BE2C (cell line): Measurements from ENCODE around the gene CEP128.

Experiments used
- DNase-seq: peaks from one replicate; pipeline ENCODE4 v3.0.0-alpha.2; 2020
- H3K27me3 ChIP-seq: fragments of 250-450 bp; sonication (Bioruptor Pico); 2 replicates; pipeline ENCODE4 v1.5.1; 2020; ENCODE audit warnings: mild to moderate bottlenecking
- H3K36me3 ChIP-seq: fragments of 250-450 bp; sonication (Bioruptor Pico); 2 replicates; pipeline ENCODE4 v1.5.1; 2020; ENCODE audit warnings: mild to moderate bottlenecking
- H3K4me1 ChIP-seq: fragments of 250-450 bp; sonication (Bioruptor Pico); 2 replicates; pipeline ENCODE4 v1.5.1; 2020
- H3K4me3 ChIP-seq: 2 replicates; pipeline ENCODE4 v1.5.1; 2011; ENCODE audit warnings: low read depth, low read length
- H3K9me3 ChIP-seq: fragments of 250-450 bp; sonication (Bioruptor Pico); 2 replicates; pipeline ENCODE4 v1.5.1; 2020
- TF ChIP-seq, protein P1 (sequence below): IDR thresholded peaks from 2 replicates; pipeline ENCODE4 v1.5.1; 2012; ENCODE audit warnings: mild to moderate bottlenecking, low read depth, low read length

The CEP128 gene

DNA sequence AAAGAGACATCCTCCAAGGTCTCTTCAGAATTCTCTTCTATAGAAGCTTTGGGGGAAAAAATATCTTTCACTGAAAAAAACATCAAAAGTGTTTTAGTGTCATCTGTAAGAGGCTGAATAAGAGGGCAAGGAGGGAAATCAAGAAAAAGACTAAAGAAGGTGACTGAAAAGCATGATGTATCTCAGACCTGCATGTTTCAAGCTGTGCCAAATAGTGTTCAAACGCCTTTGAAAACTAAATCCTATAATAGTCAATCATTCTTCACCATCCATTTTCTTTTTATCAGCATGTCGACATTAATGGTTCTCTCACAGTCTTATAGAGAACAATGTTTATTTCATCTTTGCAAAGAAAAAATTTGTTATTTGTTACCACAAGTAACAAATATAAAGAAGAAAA is 94.5 kb downstream of the CEP128 start:
- Histone ChIP-seq H3K36me3 (no peaks in the 10 kb centered on the region), H3K4me1 (no peaks in the 10 kb centered on the region), H3K9me3 (no peaks in the 10 kb centered on the region), H3K27me3 (no peaks in the 10 kb centered on the region), H3K4me3 (no peak overlapping the region)
- TF ChIP-seq, protein P1, sequence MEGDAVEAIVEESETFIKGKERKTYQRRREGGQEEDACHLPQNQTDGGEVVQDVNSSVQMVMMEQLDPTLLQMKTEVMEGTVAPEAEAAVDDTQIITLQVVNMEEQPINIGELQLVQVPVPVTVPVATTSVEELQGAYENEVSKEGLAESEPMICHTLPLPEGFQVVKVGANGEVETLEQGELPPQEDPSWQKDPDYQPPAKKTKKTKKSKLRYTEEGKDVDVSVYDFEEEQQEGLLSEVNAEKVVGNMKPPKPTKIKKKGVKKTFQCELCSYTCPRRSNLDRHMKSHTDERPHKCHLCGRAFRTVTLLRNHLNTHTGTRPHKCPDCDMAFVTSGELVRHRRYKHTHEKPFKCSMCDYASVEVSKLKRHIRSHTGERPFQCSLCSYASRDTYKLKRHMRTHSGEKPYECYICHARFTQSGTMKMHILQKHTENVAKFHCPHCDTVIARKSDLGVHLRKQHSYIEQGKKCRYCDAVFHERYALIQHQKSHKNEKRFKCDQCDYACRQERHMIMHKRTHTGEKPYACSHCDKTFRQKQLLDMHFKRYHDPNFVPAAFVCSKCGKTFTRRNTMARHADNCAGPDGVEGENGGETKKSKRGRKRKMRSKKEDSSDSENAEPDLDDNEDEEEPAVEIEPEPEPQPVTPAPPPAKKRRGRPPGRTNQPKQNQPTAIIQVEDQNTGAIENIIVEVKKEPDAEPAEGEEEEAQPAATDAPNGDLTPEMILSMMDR = no peak
- DNase-seq = no peak

DNA sequence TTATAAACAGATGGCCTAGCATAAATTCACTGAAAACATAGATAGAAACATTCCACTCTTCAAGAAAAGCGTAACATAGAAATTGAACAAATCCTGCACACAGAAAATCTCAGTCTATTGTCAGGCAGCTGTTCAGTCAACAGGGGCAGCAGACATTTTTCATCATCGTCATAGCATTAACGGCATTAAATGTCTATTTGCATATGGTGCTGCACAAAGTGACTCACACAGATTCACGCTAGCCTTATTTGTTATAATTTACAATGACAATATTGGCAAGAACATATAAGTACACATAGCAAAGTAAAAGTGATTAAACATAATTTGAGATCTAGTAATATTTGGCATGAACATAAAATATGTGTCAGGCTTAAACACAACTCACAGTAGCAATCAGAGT is 95.7 kb downstream of the CEP128 start:
- Histone ChIP-seq H3K4me1 (no peaks in the 10 kb centered on the region), H3K4me3 (no peak overlapping the region), H3K27me3 (no peaks in the 10 kb centered on the region), H3K36me3 (no peaks in the 10 kb centered on the region), H3K9me3 (no peaks in the 10 kb centered on the region)
- TF ChIP-seq, protein P1 = no peak
- DNase-seq = no peak

DNA sequence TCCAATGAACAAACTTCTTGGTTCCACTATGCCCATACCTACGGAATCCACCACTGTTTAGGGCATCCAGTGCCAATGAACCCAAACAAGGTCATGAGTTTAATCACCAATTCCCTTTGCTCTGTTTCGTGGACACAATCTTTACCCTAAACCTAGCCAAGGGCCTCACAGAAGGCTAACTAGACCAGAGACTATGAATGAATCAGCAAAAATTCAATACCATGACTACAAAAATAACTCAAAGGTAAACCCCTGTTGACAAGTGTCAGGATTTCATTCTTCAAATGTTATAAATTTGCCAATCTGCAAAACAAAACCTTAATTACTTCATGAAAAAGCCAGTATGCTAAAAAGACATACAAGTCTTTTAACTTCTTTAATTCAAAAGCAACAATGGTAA is 96.7 kb downstream of the CEP128 start:
- H3K4me1 ChIP-seq = no peaks in the 10 kb centered on the region
- DNase-seq = no peak

DNA sequence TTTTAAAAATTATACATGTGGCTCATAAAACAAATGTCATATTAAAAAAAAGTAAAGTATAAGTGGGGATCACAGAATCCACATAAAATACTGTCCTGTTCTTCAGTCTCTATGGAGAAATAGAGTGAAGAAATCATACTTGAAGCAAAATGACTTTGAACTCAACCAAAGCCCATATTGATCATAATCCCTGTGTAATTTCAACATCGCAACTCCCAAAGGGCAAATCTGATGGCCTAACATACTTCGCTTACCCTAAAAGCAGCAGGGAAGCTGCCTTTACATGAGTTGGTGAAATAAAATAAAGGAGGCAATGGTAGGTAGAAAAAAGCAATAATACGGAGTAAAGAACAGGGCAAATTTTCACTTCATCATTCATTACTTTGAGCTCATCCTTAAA is 101.8 kb downstream of the CEP128 start:
- TF ChIP-seq, protein P1 = no peak
- no peaks in the 10 kb centered on the region for H3K4me1 ChIP-seq
- H3K36me3 ChIP-seq = no peaks in the 10 kb centered on the region
- DNase-seq = no peak
- no peaks in the 10 kb centered on the region for H3K9me3 ChIP-seq
- no peaks in the 10 kb centered on the region for H3K27me3 ChIP-seq
- H3K4me3 ChIP-seq = no peak overlapping the region

More for the DNA sequence above, 96.7 kb downstream of the CEP128 start:
- Histone ChIP-seq H3K27me3 (no peaks in the 10 kb centered on the region), H3K9me3 (no peaks in the 10 kb centered on the region), H3K36me3 (no peaks in the 10 kb centered on the region), H3K4me3 (no peak overlapping the region)
- TF ChIP-seq, protein P1 = no peak

DNA sequence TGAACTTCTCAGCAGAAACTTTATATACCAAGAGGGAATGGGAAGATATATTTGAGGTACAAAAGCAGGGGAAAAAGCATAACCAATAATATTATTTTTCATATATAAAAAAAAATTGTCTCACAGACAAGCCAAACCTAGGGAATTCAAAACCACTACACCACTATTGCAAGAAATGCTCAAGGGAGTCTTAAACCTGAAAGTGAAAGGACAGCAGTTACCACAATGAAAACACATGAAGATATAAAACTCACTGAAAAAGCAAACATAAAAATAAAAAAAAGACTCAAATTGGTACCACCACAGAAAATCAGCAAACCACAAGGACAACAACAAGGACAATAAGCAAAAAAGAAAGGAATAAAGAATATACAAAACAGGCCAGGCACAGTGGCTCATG is 131.9 kb downstream of the CEP128 start:
- no peak for DNase-seq
- no peaks in the 10 kb centered on the region for H3K36me3 ChIP-seq
- no peak overlapping the region for H3K4me3 ChIP-seq
- H3K9me3 ChIP-seq = no peaks in the 10 kb centered on the region
- no peaks in the 10 kb centered on the region for H3K4me1 ChIP-seq
- TF ChIP-seq, protein P1 = no peak
- no peaks in the 10 kb centered on the region for H3K27me3 ChIP-seq

DNA sequence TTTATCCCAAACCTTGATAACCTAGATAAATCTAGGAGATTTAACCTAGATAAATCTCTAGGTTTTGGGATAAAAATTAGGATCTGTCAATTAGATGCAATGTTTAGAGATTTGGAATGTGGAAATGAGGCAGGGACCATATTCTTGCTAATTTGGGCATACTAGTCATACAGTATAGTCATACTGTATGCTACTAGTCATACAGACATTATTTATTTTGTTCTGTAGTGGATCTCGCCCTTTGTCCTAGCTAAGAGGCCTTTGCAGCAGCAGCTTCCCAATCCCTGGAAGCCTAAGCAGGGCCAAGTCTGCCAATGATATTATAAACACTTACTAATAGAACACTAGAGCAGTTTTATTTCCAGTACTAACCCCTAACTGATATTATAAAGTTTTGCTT is 136.4 kb downstream of the CEP128 start:
- no peaks in the 10 kb centered on the region for H3K36me3 ChIP-seq
- TF ChIP-seq, protein P1 = no peak
- no peak for DNase-seq
- no peaks in the 10 kb centered on the region for H3K4me1 ChIP-seq
- H3K4me3 ChIP-seq = no peak overlapping the region
- no peaks in the 10 kb centered on the region for H3K27me3 ChIP-seq
- no peaks in the 10 kb centered on the region for H3K9me3 ChIP-seq
